ENCODE data around the gene AATF. TPM values are rescaled to one million over a fixed set of nuclear protein-coding genes. Genes with fewer than 3 reads are reported as not detected.
A peak's percentile ranks its signal among the peaks of the same experiment; 100 is the strongest.

The AATF gene
- total RNA-seq, 1 donor from 2014 or later, result 54.5 TPM

DNA sequence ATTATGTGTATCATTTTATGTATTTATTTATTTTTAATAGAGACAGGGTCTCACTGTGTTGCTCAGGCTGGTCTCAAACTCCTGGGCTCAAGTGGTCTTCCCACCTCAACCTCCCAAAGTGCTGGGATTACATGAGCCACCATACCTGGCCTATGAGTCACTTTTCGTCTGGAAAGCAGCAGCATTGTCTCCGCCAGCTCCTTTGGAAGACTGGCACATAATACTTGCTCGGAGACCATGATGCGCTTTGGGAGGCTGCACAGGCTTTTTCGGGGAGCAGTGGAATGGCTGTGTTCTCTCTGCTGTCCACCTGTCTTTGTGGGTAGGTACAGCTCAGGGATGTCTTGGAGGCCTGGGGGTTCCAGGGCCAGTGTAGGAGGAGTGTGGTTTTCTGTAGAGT lies 102.2 kb downstream of the AATF start:
- peak; percentile 16 for DNase-seq (ENCODE audit: low read depth)
- Histone ChIP-seq H3K27me3 (ENCODE audit: control insufficient read depth, insufficient read depth, low read length) (no peaks in the 10 kb centered on the region), H3K36me3 (ENCODE audit: control insufficient read depth, insufficient read depth, low read length) (no peaks in the 10 kb centered on the region), H3K4me3 (ENCODE audit: low read depth, low read length) (no peak overlapping the region)
- TF ChIP-seq, protein P1, sequence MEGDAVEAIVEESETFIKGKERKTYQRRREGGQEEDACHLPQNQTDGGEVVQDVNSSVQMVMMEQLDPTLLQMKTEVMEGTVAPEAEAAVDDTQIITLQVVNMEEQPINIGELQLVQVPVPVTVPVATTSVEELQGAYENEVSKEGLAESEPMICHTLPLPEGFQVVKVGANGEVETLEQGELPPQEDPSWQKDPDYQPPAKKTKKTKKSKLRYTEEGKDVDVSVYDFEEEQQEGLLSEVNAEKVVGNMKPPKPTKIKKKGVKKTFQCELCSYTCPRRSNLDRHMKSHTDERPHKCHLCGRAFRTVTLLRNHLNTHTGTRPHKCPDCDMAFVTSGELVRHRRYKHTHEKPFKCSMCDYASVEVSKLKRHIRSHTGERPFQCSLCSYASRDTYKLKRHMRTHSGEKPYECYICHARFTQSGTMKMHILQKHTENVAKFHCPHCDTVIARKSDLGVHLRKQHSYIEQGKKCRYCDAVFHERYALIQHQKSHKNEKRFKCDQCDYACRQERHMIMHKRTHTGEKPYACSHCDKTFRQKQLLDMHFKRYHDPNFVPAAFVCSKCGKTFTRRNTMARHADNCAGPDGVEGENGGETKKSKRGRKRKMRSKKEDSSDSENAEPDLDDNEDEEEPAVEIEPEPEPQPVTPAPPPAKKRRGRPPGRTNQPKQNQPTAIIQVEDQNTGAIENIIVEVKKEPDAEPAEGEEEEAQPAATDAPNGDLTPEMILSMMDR (IDR thresholded peaks at IDR 0.05; ENCODE audit: insufficient read depth, low read length, poor library complexity, severe bottlenecking), result no peak

DNA sequence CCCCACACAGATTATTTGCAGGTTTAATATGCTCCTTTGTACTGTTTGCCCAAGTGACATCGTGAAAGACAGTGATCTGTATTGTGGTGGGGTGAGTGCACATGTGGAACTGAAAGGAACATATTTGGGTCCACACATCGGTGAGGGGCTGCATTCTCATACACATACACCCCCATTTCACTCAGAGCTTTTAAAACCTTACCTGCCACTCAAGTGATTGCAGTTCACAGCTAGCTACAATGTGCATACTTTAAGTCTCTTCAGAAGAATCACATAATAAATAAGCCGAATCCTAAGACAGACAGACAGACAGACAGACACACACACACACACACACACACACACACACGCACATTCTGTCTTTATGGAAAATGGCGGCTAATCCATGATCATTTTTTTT lies 102.6 kb downstream of the AATF start:
- DNase-seq (ENCODE audit: low read depth), result no peak
- Histone ChIP-seq H3K27me3 (ENCODE audit: control insufficient read depth, insufficient read depth, low read length) (no peaks in the 10 kb centered on the region), H3K36me3 (ENCODE audit: control insufficient read depth, insufficient read depth, low read length) (no peaks in the 10 kb centered on the region), H3K4me3 (ENCODE audit: low read depth, low read length) (no peak overlapping the region)
- TF ChIP-seq, protein P1 (IDR thresholded peaks at IDR 0.05; ENCODE audit: insufficient read depth, low read length, poor library complexity, severe bottlenecking), result no peak

DNA sequence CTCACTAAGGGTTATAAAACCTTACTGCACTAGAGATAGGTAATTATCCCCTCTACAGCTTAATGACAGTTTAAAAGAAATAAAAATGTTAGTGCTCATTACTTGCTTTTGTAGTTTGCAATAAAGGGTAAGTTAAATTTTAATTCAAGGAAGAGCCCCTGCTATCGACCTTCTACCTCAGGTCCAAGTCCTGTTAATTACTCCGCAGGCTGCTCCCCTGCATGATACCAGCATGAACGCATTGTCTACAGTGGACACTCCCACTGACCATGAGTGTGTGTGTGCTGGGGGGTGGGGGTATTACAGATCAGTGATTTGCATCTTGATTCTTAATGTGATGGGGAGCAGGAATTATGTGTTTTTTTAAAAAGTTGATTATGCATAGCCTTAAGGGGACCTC lies 103.1 kb downstream of the AATF start:
- no peaks in the 10 kb centered on the region for H3K27me3 ChIP-seq (ENCODE audit: control insufficient read depth, insufficient read depth, low read length)
- no peak overlapping the region for H3K4me3 ChIP-seq (ENCODE audit: low read depth, low read length)
- no peak for DNase-seq (ENCODE audit: low read depth)
- H3K36me3 ChIP-seq (ENCODE audit: control insufficient read depth, insufficient read depth, low read length), result no peaks in the 10 kb centered on the region
- TF ChIP-seq, protein P1 (IDR thresholded peaks at IDR 0.05; ENCODE audit: insufficient read depth, low read length, poor library complexity, severe bottlenecking), result no peak

DNA sequence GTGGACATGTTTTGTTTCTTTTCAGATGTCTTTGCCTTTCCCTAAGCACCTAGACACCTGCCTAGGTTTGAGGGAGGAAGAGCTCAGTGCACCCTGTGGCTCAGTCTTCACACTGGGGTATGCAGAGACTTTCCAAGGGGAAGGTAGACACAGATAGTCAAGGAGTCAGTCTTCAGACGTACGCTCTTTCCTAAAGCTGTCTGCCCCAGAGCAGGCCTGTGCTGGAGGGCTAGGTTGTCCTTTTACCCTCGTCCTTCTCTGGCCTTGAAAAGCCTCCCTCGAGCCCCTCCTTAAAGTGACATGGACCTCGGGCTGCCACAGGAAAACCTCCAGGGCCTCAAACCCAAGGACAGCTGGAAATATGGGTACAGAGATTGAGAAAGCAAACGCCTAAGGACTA lies 103.7 kb downstream of the AATF start:
- no peak for DNase-seq (ENCODE audit: low read depth)
- TF ChIP-seq, protein P1 (IDR thresholded peaks at IDR 0.05; ENCODE audit: insufficient read depth, low read length, poor library complexity, severe bottlenecking), result no peak
- no peaks in the 10 kb centered on the region for H3K36me3 ChIP-seq (ENCODE audit: control insufficient read depth, insufficient read depth, low read length)

DNA sequence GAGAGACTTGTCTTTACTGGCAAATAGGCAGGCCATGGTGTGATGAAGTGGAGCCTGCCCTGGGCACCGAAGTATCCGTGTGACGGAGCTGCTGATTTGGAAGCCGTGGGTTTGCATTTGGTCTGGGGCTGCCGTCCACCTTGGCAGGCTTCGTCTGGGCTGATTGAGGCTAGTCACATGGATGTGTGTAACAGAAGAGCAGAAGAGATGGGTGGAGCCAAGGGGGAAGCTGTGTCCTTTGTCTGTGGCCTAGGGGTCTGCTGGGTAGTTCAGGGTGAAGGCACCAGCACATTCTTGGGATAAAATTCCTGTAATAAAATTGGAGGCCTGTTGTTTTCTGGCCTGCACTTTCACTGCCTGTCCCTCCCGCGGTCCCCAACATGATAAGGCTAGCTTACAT lies 106.1 kb downstream of the AATF start:
- H3K27me3 ChIP-seq (ENCODE audit: control insufficient read depth, insufficient read depth, low read length), result no peaks in the 10 kb centered on the region
- TF ChIP-seq, protein P1 (IDR thresholded peaks at IDR 0.05; ENCODE audit: insufficient read depth, low read length, poor library complexity, severe bottlenecking), result no peak
- no peak for DNase-seq (ENCODE audit: low read depth)
- no peak overlapping the region for H3K4me3 ChIP-seq (ENCODE audit: low read depth, low read length)
- no peaks in the 10 kb centered on the region for H3K36me3 ChIP-seq (ENCODE audit: control insufficient read depth, insufficient read depth, low read length)

More for the DNA sequence above, 103.7 kb downstream of the AATF start:
- Histone ChIP-seq H3K4me3 (ENCODE audit: low read depth, low read length) (no peak overlapping the region), H3K27me3 (ENCODE audit: control insufficient read depth, insufficient read depth, low read length) (no peaks in the 10 kb centered on the region)

DNA sequence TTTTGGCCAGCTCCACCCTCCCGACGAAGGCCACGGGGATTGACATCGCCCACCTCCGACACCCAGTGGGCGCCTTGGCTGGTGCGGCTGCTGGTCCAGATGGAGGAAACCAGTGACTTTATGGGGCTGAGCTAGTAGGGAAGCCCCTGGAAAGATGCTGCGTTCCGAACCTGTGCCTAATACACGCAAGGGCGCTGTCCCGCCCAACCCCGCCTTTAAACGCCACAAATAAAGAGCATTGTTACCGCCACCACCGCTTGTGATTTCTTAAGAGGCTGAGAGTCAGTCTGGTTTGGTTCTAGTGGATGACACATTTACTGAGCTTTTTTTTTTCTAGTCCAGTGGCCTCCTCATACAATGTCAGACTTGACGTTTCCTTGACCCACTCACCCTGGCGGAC lies 107.9 kb downstream of the AATF start:
- TF ChIP-seq, protein P1 (IDR thresholded peaks at IDR 0.05; ENCODE audit: insufficient read depth, low read length, poor library complexity, severe bottlenecking), result no peak
- no peaks in the 10 kb centered on the region for H3K27me3 ChIP-seq (ENCODE audit: control insufficient read depth, insufficient read depth, low read length)
- DNase-seq (ENCODE audit: low read depth), result no peak
- H3K4me3 ChIP-seq (ENCODE audit: low read depth, low read length), result no peak overlapping the region
- H3K36me3 ChIP-seq (ENCODE audit: control insufficient read depth, insufficient read depth, low read length), result no peaks in the 10 kb centered on the region
